NCI-H345 treated with DMSO at 0.1 percent for 48 hours (cell line): ENCODE results near the gene PPP6R1.

Source experiments
- DNase-seq: peaks from one replicate; lab custom pipeline; 2025; ENCODE audit not compliant: unreplicated experiment; lab: John Stamatoyannopoulos, UW

PPP6R1 gene

GRCh38 chr19:55245236-55245904 lies 13.4 kb downstream of the PPP6R1 start:
- DNase-seq = no peak

- no peak for DNase-seq
Observed at GRCh38 chr19:55244004-55244680, 14.7 kb downstream of the PPP6R1 start.

- DNase-seq = no peak
Observed at GRCh38 chr19:55242517-55242916, 16.3 kb downstream of the PPP6R1 start.

GRCh38 chr19:55241935-55242464 lies 16.8 kb downstream of the PPP6R1 start:
- DNase-seq = no peak

- no peak for DNase-seq
Observed at GRCh38 chr19:55241143-55241934, 17.5 kb downstream of the PPP6R1 start.

GRCh38 chr19:55240713-55241020 lies 18.1 kb downstream of the PPP6R1 start:
- no peak for DNase-seq

GRCh38 chr19:55239004-55239403 lies 19.8 kb downstream of the PPP6R1 start:
- DNase-seq = no peak

- no peak for DNase-seq
Observed at GRCh38 chr19:55238030-55238429, 20.8 kb downstream of the PPP6R1 start.

GRCh38 chr19:55232986-55233385 lies 25.8 kb downstream of the PPP6R1 start:
- no peak for DNase-seq

GRCh38 chr19:55232286-55232602 lies 26.6 kb downstream of the PPP6R1 start:
- DNase-seq = no peak

GRCh38 chr19:55231391-55232285 lies 27.2 kb downstream of the PPP6R1 start:
- no peak for DNase-seq

- DNase-seq = no peak
Observed at GRCh38 chr19:55230780-55231179, 28.0 kb downstream of the PPP6R1 start.

GRCh38 chr19:55230329-55230728 lies 28.5 kb downstream of the PPP6R1 start:
- no peak for DNase-seq

- DNase-seq = no peak
Observed at GRCh38 chr19:55229789-55230182, 29.0 kb downstream of the PPP6R1 start.

GRCh38 chr19:55229145-55229788 lies 29.6 kb downstream of the PPP6R1 start:
- DNase-seq = no peak

- no peak for DNase-seq
Observed at GRCh38 chr19:55228403-55229031, 30.3 kb downstream of the PPP6R1 start, which contains the start of gene TMEM86B. TSS of gene TMEM86B (minus strand) at chr19:55228763. CDS start at chr19:55228741, 22 bp downstream.

- DNase-seq = no peak
Observed at GRCh38 chr19:55228015-55228391, 30.8 kb downstream of the PPP6R1 start.

GRCh38 chr19:55227241-55228014 lies 31.4 kb downstream of the PPP6R1 start:
- DNase-seq = no peak

- no peak for DNase-seq
Observed at GRCh38 chr19:55226788-55227187, 32.0 kb downstream of the PPP6R1 start.
